Measurements from ENCODE around the gene TNK1.

TNK1 gene

GRCh38 chr17:7435676-7436555 lies 55.0 kb downstream of the TNK1 start:
- peak; percentile 78 for DNase-seq (ENCODE audit: low spot score)

- DNase-seq (ENCODE audit: low spot score) = peak; percentile 88
These were observed 55.9 kb downstream of the TNK1 start for GRCh38 chr17:7436556-7437368.

- no peak for DNase-seq (ENCODE audit: low spot score)
These were observed 56.5 kb downstream of the TNK1 start for GRCh38 chr17:7437369-7437863.

GRCh38 chr17:7437950-7438614 lies 57.2 kb downstream of the TNK1 start:
- DNase-seq (ENCODE audit: low spot score) = no peak

GRCh38 chr17:7438656-7439460 lies 58.0 kb downstream of the TNK1 start:
- no peak for DNase-seq (ENCODE audit: low spot score)
